ENCODE results near the gene GRIK2.

Gene GRIK2

GRCh38 chr6:101477436-101477835, 83.9 kb downstream of the GRIK2 start:
- TF ChIP-seq CTCF (IDR thresholded peaks at IDR 0.05; ENCODE audit: low read length, missing control alignments): no peak
- no peak for DNase-seq (ENCODE audit: low read depth)
- H3K4me3 ChIP-seq (replicated peaks; ENCODE audit: low read depth, low read length): no peak overlapping the region

- H3K4me3 ChIP-seq (replicated peaks; ENCODE audit: low read depth, low read length): no peak overlapping the region
- no peak for DNase-seq (ENCODE audit: low read depth)
- TF ChIP-seq CTCF (IDR thresholded peaks at IDR 0.05; ENCODE audit: low read length, missing control alignments): no peak
Measured at GRCh38 chr6:101478891-101479290, 85.4 kb downstream of the GRIK2 start.

GRCh38 chr6:101482606-101483005, 89.1 kb downstream of the GRIK2 start:
- no peak for DNase-seq (ENCODE audit: low read depth)
- no peak for TF ChIP-seq CTCF (IDR thresholded peaks at IDR 0.05; ENCODE audit: low read length, missing control alignments)
- no peak overlapping the region for H3K4me3 ChIP-seq (replicated peaks; ENCODE audit: low read depth, low read length)

- no peak for TF ChIP-seq CTCF (IDR thresholded peaks at IDR 0.05; ENCODE audit: low read length, missing control alignments)
- no peak for DNase-seq (ENCODE audit: low read depth)
- no peak overlapping the region for H3K4me3 ChIP-seq (replicated peaks; ENCODE audit: low read depth, low read length)
Measured at GRCh38 chr6:101484781-101485180, 91.3 kb downstream of the GRIK2 start.

GRCh38 chr6:101486124-101486523, 92.6 kb downstream of the GRIK2 start:
- DNase-seq (ENCODE audit: low read depth): no peak
- TF ChIP-seq CTCF (IDR thresholded peaks at IDR 0.05; ENCODE audit: low read length, missing control alignments): no peak
- no peak overlapping the region for H3K4me3 ChIP-seq (replicated peaks; ENCODE audit: low read depth, low read length)

GRCh38 chr6:101486726-101487125, 93.2 kb downstream of the GRIK2 start:
- no peak for DNase-seq (ENCODE audit: low read depth)
- H3K4me3 ChIP-seq (replicated peaks; ENCODE audit: low read depth, low read length): no peak overlapping the region
- no peak for TF ChIP-seq CTCF (IDR thresholded peaks at IDR 0.05; ENCODE audit: low read length, missing control alignments)

- no peak overlapping the region for H3K4me3 ChIP-seq (replicated peaks; ENCODE audit: low read depth, low read length)
- TF ChIP-seq CTCF (IDR thresholded peaks at IDR 0.05; ENCODE audit: low read length, missing control alignments): no peak
- DNase-seq (ENCODE audit: low read depth): no peak
Measured at GRCh38 chr6:101489456-101489855, 95.9 kb downstream of the GRIK2 start.

Measured in fibroblast of pulmonary artery (primary cell).